Neural cell (in vitro differentiated cells): Measurements from ENCODE around the gene BNIP3.

Source experiments
- EP300 ChIP-seq: fragments of 450-650 bp; conservative IDR thresholded peaks from 2 replicates; pipeline ENCODE4 v1.6.1; 2014; ENCODE audit warnings: antibody characterized with exemption, mild to moderate bottlenecking, moderate library complexity; ENCODE audit not compliant: poor library complexity, severe bottlenecking
- EZH2 ChIP-seq: fragments of 200-600, 300-800 bp; shearing (Covaris generic), sonication (generic); IDR thresholded peaks from 2 replicates; pipeline ENCODE4 v1.6.1; 2014; ENCODE audit warnings: antibody characterized with exemption, low read length, borderline replicate concordance, mild to moderate bottlenecking; ENCODE audit not compliant: insufficient read depth, poor library complexity, severe bottlenecking
- POLR2AphosphoS5 ChIP-seq: IDR thresholded peaks from 2 replicates; pipeline ENCODE4 v1.6.1; 2012
- RAD21 ChIP-seq: fragments of 450-650 bp; conservative IDR thresholded peaks from 2 replicates; pipeline ENCODE4 v1.6.1; 2014; ENCODE audit warnings: antibody characterized with exemption, mild to moderate bottlenecking, moderate library complexity
- TF ChIP-seq, protein P1 (sequence below): fragments of 450-650 bp; IDR thresholded peaks from 2 replicates; pipeline ENCODE4 v1.5.1; 2014; ENCODE audit warnings: antibody characterized with exemption, mild to moderate bottlenecking, moderate library complexity; ENCODE audit not compliant: poor library complexity, severe bottlenecking

DNA sequence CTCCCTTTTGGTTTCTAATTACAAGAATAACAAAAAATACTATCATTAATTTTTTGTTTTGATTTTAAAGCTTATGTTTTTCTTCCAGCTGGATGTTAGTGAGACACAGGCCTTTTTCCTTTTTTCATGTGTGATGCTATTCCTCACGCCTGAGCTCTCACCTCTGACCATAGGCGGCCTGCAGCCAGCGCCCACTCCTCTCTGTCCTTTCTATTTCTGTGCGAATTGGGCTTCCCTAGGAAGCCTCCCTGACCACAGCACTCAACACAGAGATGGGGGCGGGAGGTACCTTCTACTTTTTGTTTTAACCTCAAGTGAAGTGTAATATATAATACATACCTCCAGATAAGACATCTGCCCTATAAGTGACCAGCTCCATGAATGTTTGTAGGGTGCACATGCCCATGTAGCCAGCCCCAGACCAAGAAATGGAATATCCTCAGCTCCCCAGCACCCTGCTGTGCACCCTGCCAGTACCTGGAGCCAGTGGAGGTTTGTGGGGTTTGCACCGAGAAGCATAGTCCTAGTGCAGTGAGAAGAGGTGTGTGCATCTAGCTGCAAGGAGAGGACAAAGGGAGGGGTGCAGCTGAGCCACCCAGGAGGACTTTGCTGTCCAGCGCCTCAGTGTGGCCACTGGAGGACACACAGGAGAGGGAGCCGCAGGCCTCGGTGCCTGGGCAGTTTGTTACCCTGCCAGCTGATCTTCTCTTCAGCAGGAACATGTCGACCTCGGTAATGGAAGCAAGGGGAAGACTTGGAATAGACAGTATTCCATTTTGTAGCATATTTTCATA is 38.5 kb downstream of the BNIP3 start:
- TF ChIP-seq, protein P1, sequence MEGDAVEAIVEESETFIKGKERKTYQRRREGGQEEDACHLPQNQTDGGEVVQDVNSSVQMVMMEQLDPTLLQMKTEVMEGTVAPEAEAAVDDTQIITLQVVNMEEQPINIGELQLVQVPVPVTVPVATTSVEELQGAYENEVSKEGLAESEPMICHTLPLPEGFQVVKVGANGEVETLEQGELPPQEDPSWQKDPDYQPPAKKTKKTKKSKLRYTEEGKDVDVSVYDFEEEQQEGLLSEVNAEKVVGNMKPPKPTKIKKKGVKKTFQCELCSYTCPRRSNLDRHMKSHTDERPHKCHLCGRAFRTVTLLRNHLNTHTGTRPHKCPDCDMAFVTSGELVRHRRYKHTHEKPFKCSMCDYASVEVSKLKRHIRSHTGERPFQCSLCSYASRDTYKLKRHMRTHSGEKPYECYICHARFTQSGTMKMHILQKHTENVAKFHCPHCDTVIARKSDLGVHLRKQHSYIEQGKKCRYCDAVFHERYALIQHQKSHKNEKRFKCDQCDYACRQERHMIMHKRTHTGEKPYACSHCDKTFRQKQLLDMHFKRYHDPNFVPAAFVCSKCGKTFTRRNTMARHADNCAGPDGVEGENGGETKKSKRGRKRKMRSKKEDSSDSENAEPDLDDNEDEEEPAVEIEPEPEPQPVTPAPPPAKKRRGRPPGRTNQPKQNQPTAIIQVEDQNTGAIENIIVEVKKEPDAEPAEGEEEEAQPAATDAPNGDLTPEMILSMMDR: peak; percentile 12
- TF ChIP-seq RAD21: no peak
- TF ChIP-seq POLR2AphosphoS5: no peak
- no peak for TF ChIP-seq EZH2
- no peak for TF ChIP-seq EP300
